HCT116 (cell line): ENCODE measurements around the gene PPP1R16B. TPM values are rescaled to one million over a fixed set of nuclear protein-coding genes. Genes with fewer than 3 reads are reported as not detected.

ENCODE experiments used
- ATAC-seq: fragments of 200-7000 bp; cut with Tn5 transposase; 2 replicates; pipeline ENCODE4 v1.9.1; 2020; ENCODE audit warnings: mild to moderate bottlenecking, moderate library complexity
- BruUV-seq: library from RNA; stranded (reverse); fragments of 400-500 nt; replicated peaks from 2 replicates; lab custom pipeline; 2021; lab: Mats Ljungman, UMichigan
- CTCF ChIA-PET: fragments of 300-600 bp; sonication (Branson Sonifier 250); formaldehyde crosslinking; loops from one replicate; lab custom pipeline; 2021; ENCODE audit warnings: antibody characterized with exemption; lab: Charles Lee
- POLR2A ChIA-PET: fragments of 300-600, 350-600 bp; sonication (Branson Sonifier 250); formaldehyde crosslinking; loops from one replicate; lab custom pipeline; 2021; ENCODE audit warnings: antibody characterized with exemption; lab: Charles Lee
- RAD21 ChIA-PET, 2 experiments: fragments of 300-600 bp; sonication (Branson Sonifier 250); formaldehyde crosslinking; loops; one replicate each; lab custom pipeline; 2023; ENCODE audit warnings: low total read pairs in 2 of 2; ENCODE audit not compliant: uncharacterized antibody in 2 of 2, unreplicated experiment in 2 of 2, low non-redundant PET in 1 of 2; lab: Charles Lee
- DNase-seq: peaks from one replicate; pipeline ENCODE4 v3.0.0-alpha.2; 2010; ENCODE audit warnings: low read depth, low spot score
- H2AFZ ChIP-seq: fragments of 200-600 bp; shearing (Covaris generic), sonication (generic); 2 replicates; pipeline ENCODE4 v1.6.1; 2017; ENCODE audit warnings: low read depth, mixed run types, mixed read lengths, antibody characterized with exemption, low read length; ENCODE audit not compliant: poor library complexity, severe bottlenecking
- H3K27ac ChIP-seq: 2 replicates; pipeline ENCODE4 v1.5.1; 2012; ENCODE audit warnings: low read depth, low read length
- H3K27me3 ChIP-seq: fragments of 200-600 bp; sonication (generic); 2 replicates; pipeline ENCODE4 v1.6.1; 2016; ENCODE audit warnings: mixed run types, low read length, mixed read lengths; ENCODE audit not compliant: insufficient read depth
- H3K36me3 ChIP-seq, 2 experiments: fragments of 200-500 bp in 1 of 2; fragments of 200-600 bp in 1 of 2; sonication (Bioruptor generic) in 1 of 2; sonication (generic) in 1 of 2; 2 replicates each; pipeline versions ENCODE4 v1.5.1 to v1.6.1; 2014 to 2016; ENCODE audit warnings: low read length in 2 of 2, inconsistent platforms in 1 of 2, mixed read lengths in 1 of 2, mixed run types in 1 of 2; ENCODE audit not compliant: insufficient read depth in 2 of 2, control insufficient read depth in 1 of 2
- H3K4me1 ChIP-seq, 2 experiments: fragments of 200-600 bp in 1 of 2; sonication (generic) in 1 of 2; 2 replicates each; pipeline versions ENCODE4 v1.5.1 to v1.6.1; 2012 to 2017; ENCODE audit warnings: low read length in 2 of 2, inconsistent platforms in 1 of 2, mild to moderate bottlenecking in 1 of 2, mixed read lengths in 1 of 2, mixed run types in 1 of 2, moderate library complexity in 1 of 2; ENCODE audit not compliant: insufficient read depth in 2 of 2, control insufficient read depth in 1 of 2
- H3K4me2 ChIP-seq: fragments of 200-600 bp; sonication (generic); 2 replicates; pipeline ENCODE4 v1.6.1; 2017; ENCODE audit warnings: mixed run types, low read length, mixed read lengths
- H3K4me3 ChIP-seq, 2 experiments: fragments of 200-600 bp in 1 of 2; sonication (generic) in 1 of 2; replicated peaks in 1 of 2; 2 replicates each; pipeline ENCODE4 v1.5.1; 2011 to 2016; ENCODE audit warnings: low read length in 2 of 2, control low read depth in 1 of 2, low read depth in 1 of 2, mild to moderate bottlenecking in 1 of 2, mixed read lengths in 1 of 2, mixed run types in 1 of 2
- H3K79me2 ChIP-seq: fragments of 200-600 bp; sonication (generic); 2 replicates; pipeline ENCODE4 v1.6.1; 2017; ENCODE audit warnings: mild to moderate bottlenecking, mixed run types, low read length, moderate library complexity, mixed read lengths; ENCODE audit not compliant: insufficient read depth
- H3K9ac ChIP-seq: fragments of 200-600 bp; sonication (generic); 2 replicates; pipeline ENCODE4 v1.6.1; 2016; ENCODE audit warnings: low read length, mixed read lengths
- H3K9me2 ChIP-seq: fragments of 200-600 bp; sonication (generic), shearing (Covaris generic); 2 replicates; pipeline ENCODE4 v1.6.1; 2017; ENCODE audit warnings: mixed run types, mild to moderate bottlenecking, moderate library complexity; ENCODE audit not compliant: insufficient read depth
- H3K9me3 ChIP-seq, 2 experiments: fragments of 200-500 bp in 1 of 2; fragments of 200-600 bp in 1 of 2; sonication (Bioruptor generic) in 1 of 2; sonication (generic) in 1 of 2; 2 replicates each; pipeline ENCODE4 v1.6.1; 2014 to 2017; ENCODE audit warnings: low read length in 2 of 2, mixed read lengths in 2 of 2, inconsistent platforms in 1 of 2, low read depth in 1 of 2, mild to moderate bottlenecking in 1 of 2, mixed run types in 1 of 2, moderate library complexity in 1 of 2; ENCODE audit not compliant: control insufficient read depth in 1 of 2, insufficient read depth in 1 of 2
- H4K20me1 ChIP-seq: fragments of 200-600 bp; sonication (generic), shearing (Covaris generic); 2 replicates; pipeline ENCODE4 v1.6.1; 2017; ENCODE audit warnings: mixed run types, mild to moderate bottlenecking, moderate library complexity; ENCODE audit not compliant: insufficient read depth
- CEBPB ChIP-seq: IDR thresholded peaks from 2 replicates; pipeline ENCODE4 v1.6.1; 2012; ENCODE audit warnings: low read depth
- CTCF ChIP-seq, 3 experiments: fragments of 200-600 bp in 1 of 3; sonication (generic) in 1 of 3; IDR thresholded peaks in 2 of 3; conservative IDR thresholded peaks in 1 of 3; 2 replicates each; pipeline ENCODE4 v1.5.1; 2012 to 2017; ENCODE audit warnings: low read depth in 2 of 3, low read length in 2 of 3, antibody characterized with exemption in 1 of 3, borderline replicate concordance in 1 of 3, control low read depth in 1 of 3, mild to moderate bottlenecking in 1 of 3, mixed read lengths in 1 of 3, mixed run types in 1 of 3, moderate library complexity in 1 of 3; ENCODE audit not compliant: insufficient read depth in 1 of 3
- EGR1 ChIP-seq: IDR thresholded peaks from 2 replicates; pipeline ENCODE4 v1.6.1; 2012; ENCODE audit warnings: low read depth
- ELF1 ChIP-seq: IDR thresholded peaks from 2 replicates; pipeline ENCODE4 v1.6.1; 2012; ENCODE audit warnings: low read depth, borderline replicate concordance
- EZH2phosphoT487 ChIP-seq: fragments of 200-600 bp; IDR thresholded peaks from 2 replicates; pipeline ENCODE4 v1.6.1; 2018; ENCODE audit warnings: antibody characterized with exemption, borderline replicate concordance
- FOSL1 ChIP-seq: IDR thresholded peaks from 2 replicates; pipeline ENCODE4 v1.6.1; 2012; ENCODE audit warnings: low read depth
- POLR2AphosphoS5 ChIP-seq: IDR thresholded peaks from 2 replicates; pipeline ENCODE4 v1.6.1; 2011; ENCODE audit warnings: mild to moderate bottlenecking, low read depth, low read length, moderate library complexity
- RAD21 ChIP-seq: IDR thresholded peaks from 2 replicates; pipeline ENCODE4 v1.6.1; 2012; ENCODE audit warnings: low read depth, mild to moderate bottlenecking
- SP1 ChIP-seq: IDR thresholded peaks from 2 replicates; pipeline ENCODE4 v1.6.1; 2012; ENCODE audit warnings: low read depth
- ZNF274 ChIP-seq: fragments of 200-500 bp; sonication (Bioruptor generic); IDR thresholded peaks from 2 replicates; pipeline ENCODE4 v1.6.1; 2014; ENCODE audit warnings: mild to moderate bottlenecking, low read depth, low read length, inconsistent platforms
- intact Hi-C: fragments of 100-400 bp; cut with micrococcal nuclease; formaldehyde crosslinking; loops from 2 replicates; pipeline ENCODE4 v1.10.0; 2022
- total RNA-seq: library from RNA; stranded (reverse); gene quantifications from one replicate; pipeline ENCODE4 v1.2.1, GENCODE V29; 2021; ENCODE audit not compliant: unreplicated experiment

Gene PPP1R16B
- total RNA-seq, 1 experiment from 2014 or later, result 0.52 TPM

- RAD21 ChIA-PET, result no interaction called here
- no peaks in the 10 kb centered on the region for H3K36me3 ChIP-seq
- BruUV-seq, result no TSS peak
Observed at GRCh38 chr20:38862226-38862625, 56.7 kb downstream of the PPP1R16B start.

More at GRCh38 chr20:38862226-38862625, 56.7 kb downstream of the PPP1R16B start:
- Histone ChIP-seq H3K27me3 (no peaks in the 10 kb centered on the region), H3K79me2 (no peaks in the 10 kb centered on the region), H3K4me3 (no peak overlapping the region), H3K9me2 (no peaks in the 10 kb centered on the region), H3K4me2 (no peak overlapping the region), H3K9ac (no peak overlapping the region), H3K27ac (no peak overlapping the region), H2AFZ (no peak overlapping the region), H4K20me1 (no peaks in the 10 kb centered on the region), H3K4me1 (peaks cover 3 to 9% of the 10 kb centered on the region in 2 experiments; a peak in 3 of 4 replicates), H3K9me3 (no peaks in the 10 kb centered on the region)
- DNase-seq, result no peak
- POLR2A ChIA-PET, result no interaction called here
- TF ChIP-seq EGR1 (no peak), CTCF (IDR thresholded peaks at IDR 0.05 in 2 of 3, conservative IDR thresholded peaks at IDR 0.05 in 1 of 3; ENCODE audit: borderline replicate concordance in 1 of 3, insufficient read depth in 1 of 3, low read depth in 2 of 3, low read length in 2 of 3) (no peak), RAD21 (no peak), CEBPB (no peak), FOSL1 (no peak), EZH2phosphoT487 (no peak), POLR2AphosphoS5 (no peak), SP1 (no peak), ELF1 (no peak), ZNF274 (no peak)
- ATAC-seq, result no peak
- CTCF ChIA-PET, result no interaction called here
- intact Hi-C loops, result no loop called here
